Cardiac fibroblast (primary cell): ENCODE results near the gene CREB1.

Experiments
- DNase-seq, 2 donors: peaks; one replicate each; pipeline versions ENCODE4 v3.0.0 to v3.0.0-alpha.2; 2010; ENCODE audit warnings: low read depth in 2 of 2
- H3K4me3 ChIP-seq, 2 donors: replicated peaks in 1 of 2; 1 replicate in 1 of 2; 2 replicates in 1 of 2; pipeline ENCODE4 v1.5.1; 2011; ENCODE audit warnings: low read depth in 2 of 2, low read length in 2 of 2, mild to moderate bottlenecking in 2 of 2, moderate library complexity in 1 of 2
- TF ChIP-seq, protein P1 (sequence below): IDR thresholded peaks from one replicate; pipeline ENCODE4 v1.5.1; 2011; ENCODE audit warnings: low read depth, mild to moderate bottlenecking, low read length, inconsistent platforms

The CREB1 gene

DNA sequence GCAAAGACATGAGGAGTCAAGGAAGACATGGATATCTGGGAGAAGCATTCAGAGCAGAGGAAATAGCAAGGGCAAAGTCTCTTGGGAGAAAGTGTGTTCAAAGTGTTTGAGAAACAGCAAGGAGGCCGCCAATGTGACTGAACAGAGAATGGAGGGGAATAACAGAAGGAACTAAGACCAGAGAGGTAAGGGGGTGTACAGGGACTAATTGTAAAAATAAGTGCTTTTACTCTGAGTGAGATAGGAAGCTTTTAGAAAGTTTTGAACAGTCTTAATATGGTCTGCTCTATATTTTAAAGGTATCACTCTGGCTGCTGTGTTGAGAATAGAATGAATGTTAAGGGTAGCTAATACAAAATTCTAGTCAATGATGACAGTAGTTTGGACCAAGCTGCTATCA, 6.8 kb upstream of the CREB1 start:
- TF ChIP-seq, protein P1, sequence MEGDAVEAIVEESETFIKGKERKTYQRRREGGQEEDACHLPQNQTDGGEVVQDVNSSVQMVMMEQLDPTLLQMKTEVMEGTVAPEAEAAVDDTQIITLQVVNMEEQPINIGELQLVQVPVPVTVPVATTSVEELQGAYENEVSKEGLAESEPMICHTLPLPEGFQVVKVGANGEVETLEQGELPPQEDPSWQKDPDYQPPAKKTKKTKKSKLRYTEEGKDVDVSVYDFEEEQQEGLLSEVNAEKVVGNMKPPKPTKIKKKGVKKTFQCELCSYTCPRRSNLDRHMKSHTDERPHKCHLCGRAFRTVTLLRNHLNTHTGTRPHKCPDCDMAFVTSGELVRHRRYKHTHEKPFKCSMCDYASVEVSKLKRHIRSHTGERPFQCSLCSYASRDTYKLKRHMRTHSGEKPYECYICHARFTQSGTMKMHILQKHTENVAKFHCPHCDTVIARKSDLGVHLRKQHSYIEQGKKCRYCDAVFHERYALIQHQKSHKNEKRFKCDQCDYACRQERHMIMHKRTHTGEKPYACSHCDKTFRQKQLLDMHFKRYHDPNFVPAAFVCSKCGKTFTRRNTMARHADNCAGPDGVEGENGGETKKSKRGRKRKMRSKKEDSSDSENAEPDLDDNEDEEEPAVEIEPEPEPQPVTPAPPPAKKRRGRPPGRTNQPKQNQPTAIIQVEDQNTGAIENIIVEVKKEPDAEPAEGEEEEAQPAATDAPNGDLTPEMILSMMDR: no peak
- H3K4me3 ChIP-seq: no peak overlapping the region
- no peak for DNase-seq

DNA sequence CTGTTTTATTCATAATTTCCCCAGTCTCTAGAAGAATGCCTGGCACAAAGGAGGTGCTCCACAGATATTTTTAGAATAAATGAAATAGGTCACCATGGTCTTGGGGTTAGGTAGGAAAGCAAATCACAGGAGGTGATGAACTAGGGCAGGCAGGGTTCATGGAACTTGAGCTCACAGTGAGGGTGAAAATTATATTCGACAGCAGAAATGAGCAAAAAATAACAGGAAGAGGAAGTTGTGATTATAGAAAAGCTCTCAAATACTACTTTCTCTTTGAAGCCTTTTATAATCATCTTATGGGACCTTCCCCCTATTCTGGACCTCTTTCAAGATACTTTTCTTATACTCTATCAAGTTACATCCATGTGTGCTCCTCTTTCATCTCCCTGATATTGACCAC, 4.5 kb upstream of the CREB1 start:
- DNase-seq: no peak
- H3K4me3 ChIP-seq: no peak overlapping the region
- TF ChIP-seq, protein P1: no peak

DNA sequence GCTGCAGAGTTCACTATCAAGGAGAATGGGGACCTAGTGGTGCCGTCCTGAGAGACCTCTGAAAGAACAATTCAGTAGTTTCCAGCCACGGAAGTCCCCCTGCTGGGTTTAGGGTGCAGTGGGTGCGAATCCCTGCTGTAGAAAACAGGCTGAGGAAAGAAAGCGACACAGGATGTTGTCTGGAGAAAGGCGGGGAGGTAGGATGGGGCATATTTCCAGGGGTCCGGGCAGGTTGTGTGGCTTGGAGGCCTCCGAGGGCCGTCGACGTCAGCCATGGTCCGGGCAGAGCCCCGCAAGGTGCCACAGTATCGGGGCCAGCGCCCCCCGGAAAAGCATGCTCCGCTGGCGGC, 807 bp upstream of the CREB1 start:
- peak; percentile 42 to 53 for DNase-seq
- TF ChIP-seq, protein P1: peak; percentile 10
- H3K4me3 ChIP-seq: peak overlapping the region; percentile 79 to 86

DNA sequence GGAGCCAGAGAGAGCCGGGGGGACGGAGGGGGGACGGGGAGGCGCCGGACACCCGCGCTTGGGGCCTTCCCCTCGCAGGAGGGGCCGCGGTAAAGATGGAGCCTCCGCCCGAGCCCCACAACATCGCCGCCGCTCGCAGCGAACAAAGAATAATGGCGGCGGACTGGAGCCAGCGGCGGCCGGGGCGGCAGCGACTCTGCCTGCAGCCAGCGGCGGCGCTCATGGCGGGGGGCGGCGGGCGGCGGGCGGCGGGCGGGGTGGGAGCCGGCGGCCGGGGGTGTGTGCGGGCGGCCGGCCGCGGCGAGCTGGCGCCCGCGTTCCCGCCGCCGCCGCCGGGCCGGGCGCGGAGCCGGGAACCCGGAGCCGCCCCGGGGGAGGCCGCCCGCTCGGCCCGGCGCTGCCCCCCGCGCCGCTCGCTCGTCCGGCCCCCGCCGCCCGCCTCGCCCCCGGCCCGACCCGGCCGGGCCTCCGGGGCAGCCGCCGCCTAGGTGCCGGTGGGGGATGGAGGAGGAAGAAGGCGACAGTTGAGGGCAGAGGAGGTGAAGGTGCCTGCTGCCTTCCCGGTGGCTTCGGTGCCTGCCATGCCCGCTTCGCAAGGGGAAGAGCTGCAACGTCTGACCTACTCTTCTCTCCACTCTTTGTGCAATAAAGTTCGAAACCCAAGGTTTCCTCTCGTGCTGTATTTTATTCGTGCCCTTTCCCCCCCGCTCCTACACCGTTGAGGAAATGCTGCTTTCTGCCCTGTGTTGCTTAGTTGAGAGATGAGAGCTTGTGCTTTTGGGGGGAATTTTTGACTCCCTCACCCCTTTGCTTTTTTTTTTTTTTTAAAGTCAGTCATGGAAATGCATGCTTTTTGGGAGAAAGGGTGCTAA, 634 bp downstream of the CREB1 start:
- peak; percentile 54 to 55 for DNase-seq
- peak overlapping the region; percentile 72 to 86 for H3K4me3 ChIP-seq
- TF ChIP-seq, protein P1: no peak

- DNase-seq: peak; percentile 19 to 31
- peak overlapping the region; percentile 59 to 86 for H3K4me3 ChIP-seq
- TF ChIP-seq, protein P1: no peak
Observed at GRCh38 chr2:207531032-207531952, 1.5 kb downstream of the CREB1 start.

- H3K4me3 ChIP-seq: no peak overlapping the region
- TF ChIP-seq, protein P1: no peak
- no peak for DNase-seq
Observed at GRCh38 chr2:207532676-207533075, 2.9 kb downstream of the CREB1 start.
